HL-60/S4 treated with phorbol 12-myristate 13-acetate at 8.2 ng/mL for 4 days and 3 days (cell line): ENCODE results near the gene KIAA1958.
"Not testable (repeated sequence)": the region's sequence is repeated elsewhere in the genome, so short reads cannot be mapped to it uniquely, and the experiment has no call there.

ENCODE experiments used
- in situ Hi-C: fragments of 300-500 bp; cut with MboI; formaldehyde crosslinking; loops from 2 replicates; pipeline ENCODE4 v1.15.0; 2022; ENCODE audit warnings: low sequenced_read_pairs

KIAA1958 gene

DNA sequence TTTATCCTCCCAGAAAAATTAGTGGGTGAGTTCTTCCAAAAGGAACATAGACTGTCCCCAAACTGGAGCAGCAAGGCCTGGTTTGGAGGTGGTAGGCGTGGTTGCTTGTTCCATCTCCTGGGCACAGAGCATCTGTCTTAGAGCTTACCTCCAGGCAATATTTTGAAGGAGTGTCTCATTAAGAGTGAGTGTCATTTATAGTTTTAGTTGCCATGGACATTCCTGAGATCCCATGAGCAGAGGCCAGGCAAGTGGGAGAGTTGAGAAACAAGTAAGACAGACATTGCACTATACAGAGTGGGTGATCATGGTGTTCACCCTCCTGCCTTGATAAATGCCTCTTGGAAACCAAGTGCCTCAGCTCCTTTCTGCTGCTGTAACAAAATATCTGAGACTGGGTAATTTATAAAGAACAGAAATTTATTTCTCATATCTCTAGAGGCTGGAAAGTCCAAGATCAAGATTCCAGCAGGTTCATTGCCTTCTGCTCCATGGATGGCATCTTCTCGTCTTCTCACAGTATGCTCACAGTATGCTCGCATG lies 68.5 kb downstream of the KIAA1958 start:
- in situ Hi-C loops, result no loop called here

DNA sequence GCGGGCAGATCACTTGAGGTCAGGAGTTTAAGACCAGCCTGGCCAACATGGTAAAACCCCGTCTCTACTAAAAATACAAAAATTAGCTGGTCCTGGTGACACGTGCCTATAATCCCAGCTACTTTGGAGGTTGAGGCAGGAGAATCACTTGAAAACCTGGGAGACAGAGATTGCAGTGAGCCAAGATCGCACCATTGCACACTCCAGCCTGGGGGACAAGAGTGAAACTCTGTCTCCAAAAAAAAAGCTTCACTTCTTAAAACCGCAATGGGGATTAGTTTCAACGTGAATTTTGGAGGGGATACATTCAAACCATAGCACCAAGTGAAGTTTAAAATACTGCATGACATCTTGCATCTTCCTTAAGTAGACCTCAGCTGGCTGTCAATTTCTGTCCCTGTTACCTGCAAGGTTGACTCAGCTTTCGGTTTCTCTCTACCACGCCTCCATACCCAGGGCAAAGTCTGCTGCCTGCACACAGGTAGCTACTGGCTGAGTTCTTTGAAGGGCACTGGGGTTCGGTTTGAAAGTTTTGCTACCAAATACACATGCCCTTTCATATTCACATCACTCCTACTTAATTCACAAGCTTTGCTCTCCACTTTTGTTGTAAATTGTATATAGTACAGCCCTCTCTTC lies 69.3 kb downstream of the KIAA1958 start:
- in situ Hi-C loops, result no loop called here

DNA sequence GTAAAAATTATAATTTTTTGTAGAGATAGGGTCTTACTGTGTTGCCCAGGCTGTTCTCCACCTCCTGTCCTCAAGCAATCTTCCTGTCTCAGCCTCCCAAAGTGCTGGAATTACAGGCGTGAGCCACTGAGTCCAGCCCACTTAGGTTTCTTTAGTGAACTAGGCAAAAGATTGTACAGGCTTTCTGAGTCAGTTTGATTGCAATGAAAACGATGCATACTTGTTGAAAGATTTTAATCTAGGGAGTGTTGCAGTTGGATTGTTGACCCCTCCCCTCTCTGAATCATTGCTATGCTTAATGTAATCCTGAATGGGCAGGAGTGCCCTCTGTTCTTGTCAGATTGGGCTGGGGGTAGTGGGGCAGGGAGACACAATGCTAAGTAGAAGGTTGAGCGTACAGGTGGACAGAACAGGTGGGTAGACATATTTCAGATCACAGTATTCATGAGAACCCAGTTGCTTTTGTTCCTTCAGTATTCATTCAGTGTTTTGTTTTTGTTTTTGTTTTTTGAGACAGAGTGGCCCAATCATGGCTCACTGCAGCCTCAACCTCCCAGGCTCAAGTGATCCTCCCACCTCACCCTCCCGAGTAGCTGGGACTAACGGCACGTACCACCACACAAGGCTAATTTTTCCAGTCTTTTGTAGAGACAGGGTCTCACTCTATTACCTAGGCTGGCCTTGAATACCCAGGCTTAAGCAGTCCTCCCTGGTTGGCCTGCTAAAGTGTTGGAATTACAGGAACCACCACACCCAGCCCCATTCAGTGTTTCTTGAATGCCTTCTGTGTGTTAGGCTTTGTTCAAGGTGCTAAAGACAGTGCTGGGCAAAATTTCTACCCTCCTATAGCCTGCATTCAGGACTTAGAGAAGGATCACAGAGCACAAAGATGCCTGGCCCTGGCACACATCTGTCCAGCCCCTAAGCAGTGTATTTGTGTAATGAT lies 70.1 kb downstream of the KIAA1958 start:
- in situ Hi-C loops, result no loop called here

DNA sequence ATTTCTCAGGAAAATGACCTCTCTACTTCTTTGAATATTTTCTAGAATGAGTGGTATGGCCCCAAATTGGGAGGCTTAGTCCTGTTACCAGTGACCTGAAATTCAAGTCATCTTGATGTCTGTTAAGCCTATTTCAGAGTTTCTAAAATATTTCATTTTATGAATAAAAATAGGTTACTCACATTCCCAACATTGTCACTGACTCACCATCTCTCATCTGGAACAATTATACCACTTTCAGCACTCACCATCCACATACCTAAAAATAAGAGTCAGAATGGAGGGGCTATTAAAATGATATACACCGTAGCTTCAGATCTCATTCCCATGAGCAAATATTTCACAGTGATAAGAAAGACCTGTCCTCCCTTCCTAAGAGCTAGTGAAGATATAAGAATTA lies 71.8 kb downstream of the KIAA1958 start:
- in situ Hi-C loops, result no loop called here

DNA sequence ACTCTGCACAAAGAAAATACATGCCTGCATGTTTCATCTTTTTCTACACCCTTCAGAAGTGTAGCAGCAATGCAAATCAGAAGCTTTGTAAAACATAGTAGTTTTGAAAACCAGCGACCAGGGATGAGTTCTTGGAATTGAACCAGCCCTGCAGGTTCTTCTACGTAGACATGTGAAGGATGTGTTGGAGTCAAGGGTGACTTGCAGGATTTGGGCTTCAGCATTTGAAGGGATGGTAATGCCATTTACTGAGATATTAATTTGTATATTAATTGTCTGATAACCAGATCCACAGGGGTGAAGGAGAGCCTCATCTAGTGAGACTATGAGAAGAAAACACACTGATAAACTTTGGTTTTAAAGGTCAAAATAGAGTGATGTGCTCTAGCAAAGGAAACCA lies 72.4 kb downstream of the KIAA1958 start:
- in situ Hi-C loops, result no loop called here

DNA sequence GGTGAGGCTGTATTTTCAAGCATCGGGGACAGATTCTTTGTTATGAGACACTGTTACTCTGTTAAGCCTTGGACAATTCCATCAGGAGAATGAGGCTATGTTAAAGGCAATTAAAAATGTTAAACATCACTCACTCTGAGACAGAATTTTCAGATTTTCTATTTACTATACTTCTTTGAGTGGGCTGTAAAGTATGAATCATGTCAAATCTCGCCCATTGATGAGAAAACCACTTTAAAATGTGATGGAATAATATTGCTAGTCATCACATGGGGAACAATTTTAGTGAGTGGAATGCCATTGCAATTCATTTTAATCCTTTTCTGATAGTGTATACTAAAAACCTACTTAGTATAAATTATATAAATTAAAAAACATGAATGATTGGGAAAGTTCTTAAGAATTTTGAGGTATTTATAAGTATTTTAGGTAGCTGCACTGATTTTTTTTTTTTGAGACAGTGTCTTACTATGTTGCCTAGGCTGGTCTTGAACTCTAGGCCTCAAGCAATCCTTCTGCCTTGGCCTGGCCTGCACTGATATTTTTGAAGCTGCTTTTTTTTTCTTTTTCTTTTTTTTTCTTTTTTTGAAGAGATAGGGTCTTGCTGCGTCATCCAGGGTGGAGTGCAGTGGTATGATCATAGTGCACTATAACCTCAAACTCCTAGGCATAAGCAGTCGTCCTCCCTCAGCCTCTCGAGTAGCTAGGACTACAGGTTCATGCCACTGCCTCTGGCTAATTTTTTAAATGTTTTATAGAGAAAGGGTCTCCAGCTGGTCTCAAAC lies 73.2 kb downstream of the KIAA1958 start:
- in situ Hi-C loops, result no loop called here

DNA sequence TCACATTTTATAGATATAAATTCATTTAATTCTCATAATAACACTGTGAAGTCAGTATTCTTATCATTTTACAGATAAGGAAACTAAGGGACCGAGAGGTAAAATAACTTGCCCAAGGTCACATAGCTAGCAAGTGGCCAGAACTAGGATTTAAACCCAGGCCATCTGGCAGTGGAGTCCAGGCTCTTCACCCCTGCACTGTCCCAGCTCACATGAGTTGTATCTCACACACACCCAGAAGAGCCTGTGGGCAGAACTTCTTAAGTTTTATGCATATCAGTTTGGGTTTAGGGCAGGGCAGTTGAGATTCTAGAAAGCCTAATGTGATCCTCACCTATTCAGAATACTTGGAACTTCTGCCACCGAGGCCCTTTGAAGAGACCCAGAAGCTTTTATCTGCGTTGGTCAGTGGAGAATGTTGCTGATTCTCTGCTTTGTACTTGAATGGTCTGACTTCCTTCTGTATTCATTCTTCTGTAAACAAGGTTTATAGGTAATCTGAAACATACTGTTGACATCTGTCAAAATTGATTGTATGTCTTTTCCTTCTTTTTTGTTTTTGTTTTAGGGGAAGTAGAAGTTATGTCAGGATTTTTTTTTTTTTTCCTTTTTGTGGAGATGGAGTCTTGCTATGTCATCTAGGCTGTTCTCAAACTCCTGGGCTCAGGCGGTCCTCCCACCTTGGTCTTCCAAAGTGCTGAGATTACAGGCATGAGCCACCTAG lies 75.8 kb downstream of the KIAA1958 start:
- in situ Hi-C loops, result no loop called here

DNA sequence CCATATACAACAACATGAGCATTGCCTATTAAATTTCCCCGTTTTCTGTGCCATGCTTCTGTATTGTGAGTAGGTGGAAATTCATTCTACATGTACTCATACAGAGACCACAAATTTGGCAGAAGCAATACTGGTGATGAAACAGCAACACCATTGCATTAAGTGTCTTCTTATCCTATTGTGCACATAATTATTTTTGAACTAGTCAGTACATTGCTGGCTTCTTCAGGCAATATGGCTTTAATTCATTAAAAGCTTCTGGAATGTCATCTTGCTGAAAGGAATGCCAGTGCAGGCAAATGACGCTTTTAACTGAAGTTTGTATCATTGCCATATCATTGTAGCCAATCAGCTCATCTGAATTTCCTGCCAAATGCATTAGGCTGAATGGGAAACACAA lies 82.6 kb downstream of the KIAA1958 start:
- in situ Hi-C loops, result no loop called here

DNA sequence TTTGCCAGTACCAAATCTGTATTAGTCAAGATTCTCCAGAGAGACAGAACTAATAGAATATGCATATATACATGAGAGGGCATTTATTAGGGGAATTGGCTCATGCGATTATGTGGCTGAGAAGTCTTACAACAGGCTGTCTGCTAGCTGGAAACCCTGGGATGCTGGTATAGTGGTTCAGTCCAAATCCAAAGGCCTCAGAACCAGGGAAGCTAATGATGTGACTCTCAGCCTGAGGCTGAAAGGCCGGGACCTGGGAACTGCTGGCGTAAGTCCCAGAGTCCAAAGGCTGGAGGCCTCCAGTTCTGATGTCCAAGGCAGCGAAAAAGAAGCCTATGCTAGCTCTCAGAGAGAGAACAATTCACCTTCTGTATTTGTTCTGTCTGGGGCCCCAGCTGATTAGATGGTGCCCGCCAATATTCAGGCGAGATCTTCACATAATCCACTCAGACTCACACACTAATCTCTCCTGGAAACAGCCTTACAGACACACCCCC lies 84.1 kb downstream of the KIAA1958 start:
- in situ Hi-C loops, result no loop called here

DNA sequence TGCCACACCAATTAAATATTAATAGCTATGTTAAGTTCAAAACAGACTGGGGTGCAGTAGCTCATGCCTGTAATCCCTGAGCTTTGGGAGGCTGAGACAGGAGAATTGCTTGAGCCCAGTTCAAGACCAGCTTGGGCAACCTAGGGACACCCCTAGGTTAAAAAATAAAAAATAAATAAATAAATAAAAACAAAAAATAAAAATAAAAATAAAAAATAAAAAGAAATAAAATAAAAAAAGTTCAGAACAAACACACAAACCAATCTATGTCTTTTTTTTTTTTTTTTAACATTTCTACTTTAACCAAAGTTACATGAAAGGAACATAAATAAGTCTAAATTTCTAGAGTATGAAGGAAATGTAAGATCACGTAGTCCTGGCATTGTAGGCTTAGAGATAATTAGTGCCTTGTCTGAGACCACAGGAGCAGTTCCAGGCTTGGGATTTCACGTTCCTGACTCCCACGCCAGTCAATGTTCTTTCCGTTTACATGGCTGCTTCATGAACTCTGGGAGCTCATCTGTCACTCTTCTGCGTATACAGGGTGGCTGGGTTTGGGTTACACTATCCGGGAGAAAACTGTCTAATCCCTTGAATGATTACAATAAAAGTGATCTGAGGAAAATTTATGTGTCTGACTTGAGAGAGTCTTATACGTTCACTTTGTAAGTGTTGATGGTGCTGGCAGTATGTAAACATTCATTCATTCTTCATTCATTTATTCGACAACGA lies 85.2 kb downstream of the KIAA1958 start:
- in situ Hi-C loops, result no loop called here

DNA sequence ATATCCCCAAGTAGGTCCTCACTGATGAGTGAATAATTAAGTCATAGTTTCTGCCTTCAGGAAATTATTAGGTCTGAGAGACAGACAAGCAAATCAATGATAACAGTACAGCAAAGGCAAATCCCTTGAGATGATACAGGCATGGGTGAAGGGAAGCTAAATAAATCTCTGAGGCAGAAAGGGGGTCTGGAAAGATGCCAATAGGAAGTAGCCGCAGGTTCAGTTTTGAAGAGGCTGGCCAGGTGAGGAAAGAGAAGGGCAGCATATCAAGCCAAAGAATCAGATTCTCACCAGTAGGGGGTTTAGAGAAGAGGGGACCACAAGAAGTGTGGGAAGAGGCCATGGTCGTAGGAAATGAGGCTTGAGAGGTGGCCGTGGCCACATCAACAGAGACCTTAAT lies 85.8 kb downstream of the KIAA1958 start:
- in situ Hi-C loops, result no loop called here

DNA sequence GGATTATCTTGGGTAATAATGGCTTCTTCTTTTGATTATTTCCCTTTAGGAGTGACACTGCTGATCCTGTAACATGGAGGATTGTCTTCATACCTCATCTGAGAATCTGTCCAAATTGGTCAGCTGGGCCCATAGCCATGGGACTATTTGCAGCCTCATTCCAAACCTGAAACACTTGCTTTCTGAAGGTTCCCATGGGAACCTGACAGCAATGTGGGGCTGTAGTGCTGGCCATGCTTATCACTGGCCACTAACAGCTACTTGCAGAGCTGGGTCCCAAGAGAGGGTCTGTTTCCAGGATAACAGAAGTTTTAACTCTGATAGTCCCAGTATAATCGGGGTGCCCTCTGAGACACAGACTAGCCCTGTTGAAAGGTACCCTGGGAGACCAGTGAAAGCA lies 87.4 kb downstream of the KIAA1958 start:
- in situ Hi-C loops, result no loop called here

DNA sequence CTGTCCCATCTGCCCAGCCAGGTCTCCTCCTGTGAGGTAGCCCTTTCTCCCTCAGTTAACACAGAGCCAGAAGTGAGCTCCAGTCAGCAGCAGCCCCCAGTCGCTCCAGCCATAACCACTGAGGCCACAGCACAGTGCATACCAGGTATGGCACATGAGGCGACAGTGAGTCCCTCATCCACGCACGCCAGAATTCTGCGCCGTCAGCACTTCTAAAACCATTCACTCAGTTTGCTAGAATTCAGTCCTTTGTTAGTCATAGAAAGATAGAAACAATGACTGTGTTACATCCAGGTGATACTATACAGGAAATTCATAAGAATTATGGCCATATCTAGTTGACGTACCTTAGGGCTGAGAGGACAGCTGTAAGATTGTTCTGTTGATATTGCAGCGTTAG lies 88.5 kb downstream of the KIAA1958 start:
- in situ Hi-C loops, result no loop called here

DNA sequence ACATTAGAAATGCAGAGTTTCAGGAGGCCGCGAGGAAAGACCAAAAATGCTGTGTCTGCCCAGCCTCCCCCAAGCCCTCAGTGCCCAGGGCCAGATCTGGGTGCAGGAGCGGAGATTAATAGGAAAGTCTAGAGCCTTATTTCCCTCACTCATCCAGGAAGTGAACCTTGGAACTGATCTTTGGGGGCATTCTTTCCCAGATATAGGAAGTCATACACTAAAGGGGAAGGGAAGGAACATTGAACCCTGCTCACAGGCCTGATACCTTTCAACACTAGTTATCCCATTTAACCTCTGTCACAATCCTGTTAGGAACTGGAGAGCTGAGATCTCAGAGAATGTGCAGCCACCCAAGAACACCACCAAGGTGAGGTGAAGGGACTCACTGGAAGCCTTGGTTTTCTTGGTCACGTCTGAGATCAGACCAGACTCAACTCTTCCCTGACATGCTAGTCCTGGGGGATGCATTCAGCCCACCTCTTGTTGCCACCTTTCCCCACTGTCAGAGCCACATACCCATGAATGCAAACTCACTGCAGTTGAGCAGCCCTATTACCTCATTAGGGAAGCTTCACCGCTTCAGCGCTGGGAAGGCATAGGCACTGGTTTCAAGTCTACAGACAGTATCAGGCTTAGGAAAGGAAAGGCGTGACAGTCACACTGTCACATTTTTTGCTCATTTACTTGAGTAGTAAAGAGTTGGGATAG lies 95.0 kb downstream of the KIAA1958 start:
- in situ Hi-C loops, result no loop called here

DNA sequence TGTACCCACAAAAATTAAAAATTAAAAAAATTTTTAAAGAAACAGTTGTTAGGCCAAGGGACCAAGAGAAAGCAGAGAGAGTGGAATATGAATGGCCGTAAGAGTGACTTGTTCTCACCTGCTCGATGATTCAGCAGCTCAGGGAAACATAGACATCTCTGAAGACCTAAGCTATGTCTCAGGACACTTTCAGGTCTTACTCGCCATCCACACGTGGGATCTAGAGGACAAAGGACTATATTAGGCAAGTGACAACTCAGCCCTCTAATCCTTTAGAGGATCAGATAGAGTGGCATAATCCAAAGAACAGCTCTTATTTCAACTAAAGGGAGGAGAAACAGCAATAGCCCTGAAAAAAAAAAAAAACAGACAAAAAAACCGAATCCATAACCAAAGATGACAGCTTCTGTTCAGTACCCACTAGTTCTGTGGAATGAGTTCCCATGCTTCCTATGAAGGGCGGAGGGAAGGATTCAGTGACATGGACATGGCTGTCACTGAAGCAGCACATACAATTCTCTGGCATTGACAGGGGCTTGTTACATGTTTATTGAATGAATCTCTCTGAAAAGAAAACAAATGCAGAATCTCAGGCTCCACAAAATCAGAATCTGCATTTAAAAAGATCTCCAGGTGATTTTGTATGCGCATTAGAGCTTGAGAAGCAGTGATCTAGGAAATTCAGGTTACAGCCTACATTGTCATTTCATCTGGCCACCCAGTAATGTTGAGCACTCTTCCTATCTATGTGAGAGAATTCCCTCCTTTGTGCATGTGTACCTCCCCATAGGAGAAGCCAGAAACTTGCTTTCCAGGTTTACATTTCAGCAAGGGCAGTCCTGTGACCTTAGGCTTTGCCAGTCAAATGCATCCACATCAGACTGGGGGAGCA lies 96.0 kb downstream of the KIAA1958 start:
- in situ Hi-C loops, result no loop called here

DNA sequence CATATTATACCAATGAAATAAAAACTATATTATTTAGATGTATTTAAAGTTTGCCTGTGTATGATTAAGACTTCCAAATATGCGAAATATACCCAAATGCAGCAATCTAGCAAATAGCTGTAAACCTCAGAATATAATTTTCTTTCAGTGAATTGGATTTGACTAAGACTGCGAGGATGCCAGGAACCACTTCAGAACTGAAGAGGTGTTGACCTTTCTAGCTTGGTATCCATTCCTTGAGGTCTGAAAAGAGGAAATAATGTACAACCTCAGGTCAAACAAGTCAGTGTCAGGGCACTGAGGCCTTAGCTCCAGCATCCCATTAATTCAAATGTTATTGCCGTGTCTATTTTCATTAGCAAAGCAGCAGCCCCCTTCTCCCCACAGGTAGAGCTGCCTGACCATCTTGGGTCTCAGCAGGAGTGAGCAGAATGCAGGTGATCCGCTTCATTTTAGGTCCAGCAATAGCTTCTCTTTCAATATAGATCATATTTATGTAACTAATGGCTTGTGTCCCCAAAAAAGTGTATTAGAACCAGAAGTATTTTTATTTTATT lies 100.0 kb downstream of the KIAA1958 start:
- in situ Hi-C loops, result no loop called here

DNA sequence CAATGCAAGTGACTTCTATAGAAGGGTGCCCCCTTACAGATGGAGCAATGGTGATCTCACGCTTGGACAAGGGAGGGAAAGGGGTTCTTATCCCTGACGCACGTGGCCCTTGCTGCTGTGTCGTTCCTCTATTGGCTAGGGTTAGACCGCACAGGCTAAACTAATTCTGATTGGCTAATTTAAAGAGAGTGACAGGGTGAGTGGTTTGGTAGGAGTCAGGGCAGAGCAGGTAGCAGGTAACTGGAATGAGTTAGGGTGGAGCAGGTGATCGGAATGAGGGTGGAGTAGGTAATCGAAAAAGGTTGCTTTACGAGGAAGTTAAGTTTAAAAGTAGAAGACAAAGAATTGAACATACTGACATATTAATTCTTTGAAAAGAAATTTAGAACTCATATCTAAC lies 105.2 kb downstream of the KIAA1958 start:
- in situ Hi-C loops, result not testable (repeated sequence)

DNA sequence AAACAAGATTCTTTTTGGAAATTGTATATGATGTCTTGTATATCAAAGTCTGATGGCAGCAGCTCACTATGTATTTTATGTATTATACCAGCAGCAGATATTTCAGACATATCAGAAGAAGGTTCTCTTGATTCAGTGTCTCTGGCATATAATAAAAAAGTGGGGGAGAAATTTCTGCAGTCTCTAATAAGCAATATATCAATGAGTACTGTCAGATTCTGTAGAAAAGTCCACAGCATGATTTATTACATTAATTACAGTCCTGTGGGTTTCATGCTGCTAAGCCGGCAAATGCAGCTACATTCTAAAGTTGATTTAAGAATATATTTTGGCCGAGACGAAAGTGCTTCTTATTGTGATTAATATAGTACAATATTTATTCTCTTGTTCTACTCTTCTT lies 113.1 kb downstream of the KIAA1958 start:
- in situ Hi-C loops, result no loop called here
